Activated CD4-positive, CD25-positive, alpha-beta regulatory T cell treated with anti-CD3 and anti-CD28 coated beads, Interleukin-2, amount 50 U/mL, for 72 hours (primary cell): ENCODE measurements around the gene SGMS1.
"Not testable (repeated sequence)": the region's sequence is repeated elsewhere in the genome, so short reads cannot be mapped to it uniquely, and the experiment has no call there.

ENCODE experiments used
- DNase-seq: peaks from one replicate; pipeline ENCODE4 v3.0.0; 2021

Gene SGMS1

GRCh38 chr10:50623663-50624412 is at the start of gene SGMS1:
Gene SGMS1 (minus strand): TSS chr10:50623956. CDS start chr10:50344114, 279,842 bp downstream.
- DNase-seq: peak; percentile 79

DNA sequence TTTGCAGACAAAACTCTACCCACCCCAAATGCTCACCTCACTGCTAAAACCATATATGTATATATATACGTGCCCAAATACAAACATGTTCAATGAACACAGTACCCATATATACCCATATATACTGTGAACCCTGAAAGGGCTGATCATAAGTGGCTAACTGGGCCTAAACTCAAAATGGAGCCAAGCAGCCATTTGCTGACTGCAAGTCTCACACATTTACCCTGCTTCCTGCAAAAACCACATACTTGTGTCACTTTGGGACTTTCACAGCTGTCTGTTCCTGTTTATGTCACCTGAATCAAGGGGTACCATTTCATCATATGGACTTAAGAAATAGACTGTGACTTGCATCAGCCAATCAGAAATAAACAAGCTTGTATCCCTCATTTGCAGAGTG is 48.4 kb upstream of the SGMS1 start:
- DNase-seq: not testable (repeated sequence)

DNA sequence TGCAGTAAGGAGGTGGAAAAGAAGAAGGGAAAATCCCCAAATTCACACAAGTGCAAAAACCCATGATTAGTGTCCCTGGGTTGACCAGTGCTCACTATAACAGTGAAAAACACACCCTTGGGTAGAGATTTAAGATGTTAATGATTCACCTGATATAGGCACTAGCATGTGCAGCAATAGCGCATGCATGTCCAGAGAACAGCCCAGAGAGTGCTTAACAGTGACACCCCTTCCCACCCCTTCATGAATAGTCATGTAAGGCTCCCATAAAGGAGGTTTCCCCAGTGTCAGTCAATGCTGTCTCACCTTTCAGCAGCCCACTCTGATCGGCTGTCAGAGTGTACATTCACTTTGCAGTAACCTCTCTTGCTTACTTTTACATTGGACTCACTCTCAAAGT is 47.9 kb upstream of the SGMS1 start:
- not testable (repeated sequence) for DNase-seq

DNA sequence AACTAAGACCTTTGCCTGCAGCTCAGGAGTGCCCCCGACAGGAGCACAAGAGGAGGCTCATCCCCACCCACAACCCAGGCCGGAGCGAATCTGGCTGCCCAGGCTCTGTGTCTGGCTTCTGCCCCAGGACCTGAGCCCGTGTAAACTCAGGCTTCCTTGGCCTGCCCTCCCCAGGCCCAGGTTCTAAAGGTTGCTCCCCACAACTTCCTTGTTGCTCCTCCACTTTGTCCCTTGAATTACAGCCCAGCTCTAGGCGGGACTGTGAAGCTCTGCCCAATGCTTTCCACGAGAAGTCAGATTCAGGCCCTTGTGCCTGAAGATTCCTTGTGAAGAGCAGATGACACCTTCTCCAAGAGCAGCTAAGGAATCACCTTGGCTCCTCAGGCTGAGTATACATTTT is 46.2 kb upstream of the SGMS1 start:
- not testable (repeated sequence) for DNase-seq

DNA sequence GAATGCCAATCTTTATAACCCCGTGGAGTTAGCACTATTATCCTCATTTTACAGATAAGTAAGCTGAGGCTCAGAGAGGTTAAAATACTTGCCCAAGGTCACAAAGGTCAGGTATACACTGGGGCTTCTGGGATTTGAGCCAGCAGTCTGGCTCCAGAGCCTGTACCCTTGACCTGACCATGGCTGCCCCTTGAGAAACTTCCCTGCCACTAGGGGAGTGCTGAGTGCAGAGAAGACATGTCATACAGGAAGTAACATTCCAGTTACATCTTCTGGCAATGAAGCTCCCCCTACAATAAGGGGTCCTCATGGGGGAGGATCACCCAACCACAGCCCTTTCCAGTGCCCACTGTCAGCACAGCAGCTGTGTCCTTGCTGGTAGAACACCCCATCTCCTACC is 43.6 kb upstream of the SGMS1 start:
- DNase-seq: not testable (repeated sequence)

DNA sequence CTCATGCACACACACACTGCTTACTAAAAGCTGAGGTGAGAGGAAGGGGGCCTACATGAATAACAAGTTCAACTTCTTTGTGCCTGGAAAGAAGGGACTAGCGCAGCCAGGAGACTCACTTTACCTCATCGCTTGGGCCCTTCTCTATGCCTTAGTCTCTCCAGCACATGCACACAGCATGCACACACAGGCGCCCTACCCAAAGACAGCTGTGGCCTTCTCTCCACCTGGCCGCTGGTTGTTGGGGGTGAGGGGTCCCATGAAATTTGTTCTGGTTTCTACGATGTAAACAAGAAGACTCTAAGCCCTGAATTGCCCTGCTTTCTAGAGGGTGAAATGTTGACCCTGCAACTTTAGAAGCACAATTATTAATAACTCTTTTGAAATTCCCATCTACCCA is 38.7 kb upstream of the SGMS1 start:
- not testable (repeated sequence) for DNase-seq

DNA sequence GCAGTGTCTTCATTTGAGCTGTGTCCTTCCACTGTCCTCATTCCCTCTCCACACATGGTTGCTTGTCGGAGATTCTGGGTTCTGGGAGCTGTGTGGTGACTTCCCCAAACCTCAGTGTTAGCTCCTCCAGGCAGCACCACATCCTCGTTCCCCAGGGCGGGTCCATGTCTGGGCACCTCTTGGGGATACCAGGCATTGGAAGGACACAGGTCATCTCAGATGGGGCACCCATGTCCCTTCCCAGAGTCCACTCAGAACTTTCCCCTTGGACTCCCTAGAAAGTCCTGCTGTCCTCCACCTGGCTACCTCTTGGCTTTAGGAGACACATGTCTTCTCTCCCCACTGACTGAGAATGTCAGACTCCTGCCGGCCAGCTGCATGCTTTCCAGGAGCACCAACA is 37.8 kb upstream of the SGMS1 start:
- DNase-seq: not testable (repeated sequence)

DNA sequence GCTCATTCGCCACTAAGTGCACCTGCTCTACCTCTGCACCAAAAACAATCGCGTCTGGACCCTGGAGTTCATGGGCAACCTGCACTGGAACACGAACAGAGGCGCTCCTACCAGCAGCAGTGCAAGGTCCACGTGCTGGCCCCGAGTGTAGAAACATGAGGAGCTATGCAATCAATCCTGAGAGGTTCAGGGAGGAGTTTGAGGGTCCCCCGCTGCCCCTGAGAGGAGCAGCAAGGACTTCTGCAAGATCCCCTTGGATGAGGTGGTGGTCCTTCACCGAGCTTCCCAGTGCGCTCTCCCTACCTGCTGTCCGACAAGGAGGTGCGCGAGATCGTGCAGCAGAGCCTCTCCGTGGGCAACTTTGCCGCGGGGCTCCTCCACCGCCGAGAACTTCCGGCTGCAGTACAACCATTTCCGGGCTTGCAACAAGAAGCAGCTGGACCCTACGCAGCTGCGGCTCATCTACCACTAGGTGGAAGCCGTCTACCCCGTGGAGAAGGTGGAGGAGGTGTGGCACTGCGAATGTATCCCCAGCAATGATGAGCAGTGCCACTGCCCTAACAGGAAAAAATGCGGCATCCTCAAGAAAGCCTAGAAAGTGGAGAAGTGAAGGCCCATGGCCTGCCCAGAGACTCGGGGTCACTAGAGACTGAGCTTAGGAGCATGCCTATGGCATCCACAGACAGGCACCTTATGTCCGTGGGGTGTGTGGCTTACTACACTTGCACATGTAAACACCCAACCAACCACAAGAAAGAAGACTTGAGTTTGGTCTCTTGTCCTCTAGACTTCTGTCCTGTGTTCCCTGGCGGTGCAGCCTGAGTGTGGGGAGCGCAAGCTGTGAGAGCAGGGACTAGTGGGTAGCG is 36.3 kb upstream of the SGMS1 start:
- DNase-seq: peak; percentile 53

- not testable (repeated sequence) for DNase-seq
These were observed 35.5 kb upstream of the SGMS1 start for GRCh38 chr10:50659016-50659864.

DNA sequence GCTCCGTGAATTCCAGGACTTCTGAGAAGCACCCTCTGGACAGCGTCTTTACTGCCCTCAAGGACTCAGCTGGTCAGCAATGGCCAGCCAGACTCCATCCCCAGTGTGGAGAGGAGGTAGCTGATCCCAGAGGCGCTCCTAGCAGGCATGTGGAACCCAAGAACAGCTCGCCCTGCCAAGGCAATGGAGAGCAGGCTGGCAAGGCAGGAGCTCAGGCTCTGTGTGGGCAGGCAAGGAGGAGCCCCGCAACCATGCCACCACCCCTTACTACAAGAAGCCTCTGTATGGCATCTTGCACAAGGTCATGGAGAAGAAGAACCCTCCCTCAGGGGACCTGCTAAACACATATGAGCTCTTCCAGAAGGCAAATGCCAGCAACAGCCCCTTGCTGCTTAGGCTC is 34.4 kb upstream of the SGMS1 start:
- no peak for DNase-seq

DNA sequence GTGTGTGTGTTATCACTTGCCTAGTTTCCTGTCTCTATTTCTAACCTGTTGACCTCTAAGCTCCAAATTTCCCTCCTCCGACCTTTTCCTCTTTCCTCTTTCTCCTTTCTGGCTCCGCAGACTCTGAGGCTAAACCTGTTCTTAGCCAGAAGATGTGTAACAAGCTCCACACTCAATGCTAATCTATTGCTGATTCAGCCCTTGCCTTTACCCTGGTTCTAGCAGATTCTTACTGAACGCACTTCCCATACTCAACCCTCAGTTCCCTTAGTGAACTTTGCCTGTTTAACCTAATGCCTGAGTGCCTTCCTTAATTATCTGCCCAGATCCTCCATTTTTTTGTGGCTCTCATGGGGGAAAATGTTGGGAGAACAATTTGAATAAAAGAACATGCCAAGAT is 30.0 kb upstream of the SGMS1 start:
- DNase-seq: no peak

DNA sequence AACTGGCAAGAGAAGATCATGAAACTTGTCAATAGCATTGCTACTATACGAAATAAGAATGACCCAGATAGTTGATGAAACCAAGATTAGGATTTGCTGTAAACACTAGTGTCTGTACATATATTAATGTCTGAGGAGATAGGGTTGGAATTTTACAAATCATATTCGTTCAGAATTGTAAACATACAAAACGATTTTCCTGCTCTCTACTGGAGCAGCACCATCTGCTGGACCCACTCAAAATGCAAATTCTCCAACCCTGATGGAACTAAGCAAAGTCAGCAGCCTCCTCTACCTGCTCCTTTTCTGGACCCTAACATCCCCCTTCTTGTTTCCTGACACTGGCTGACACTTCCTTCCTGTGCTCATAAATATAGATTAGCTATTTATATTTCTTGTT is 29.4 kb upstream of the SGMS1 start:
- DNase-seq: no peak

DNA sequence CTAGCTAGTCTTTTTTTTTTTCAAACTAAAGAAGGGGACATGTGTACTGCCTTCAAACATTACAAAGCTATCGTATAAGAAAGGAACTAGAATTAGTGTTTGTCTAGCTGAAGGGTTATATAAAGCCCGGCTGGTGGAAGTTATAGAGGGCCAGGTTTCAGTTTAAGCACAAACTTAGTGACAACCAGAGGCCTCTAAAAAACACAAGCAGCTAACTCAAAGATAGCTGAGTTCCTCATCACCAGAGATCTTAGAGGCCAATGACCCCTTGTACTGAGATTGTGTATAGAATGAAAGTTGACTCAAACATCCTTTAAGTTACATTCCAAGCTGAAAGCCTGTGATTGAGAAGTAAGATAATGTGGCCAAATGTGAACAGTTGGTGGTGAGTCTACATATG is 28.1 kb upstream of the SGMS1 start:
- DNase-seq: no peak

DNA sequence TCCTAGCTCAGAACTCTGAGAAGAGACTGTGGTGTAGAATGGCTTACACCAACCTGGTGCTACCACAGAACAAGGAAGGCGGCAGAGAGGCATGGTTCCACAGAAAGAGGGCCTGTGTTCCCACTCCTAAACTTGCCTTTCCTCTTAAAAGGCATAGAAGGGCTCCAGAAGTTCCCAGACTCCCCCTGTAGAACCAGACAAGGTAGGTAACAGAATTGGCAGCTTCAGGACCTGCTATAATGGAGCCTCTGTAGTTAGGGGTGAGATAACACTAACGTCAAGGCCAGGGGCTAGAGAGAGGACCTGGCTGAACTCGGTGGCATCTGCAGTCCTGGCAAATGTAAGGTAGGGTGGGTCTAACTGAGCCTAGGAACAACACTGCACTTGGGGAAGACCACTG is 26.7 kb upstream of the SGMS1 start:
- no peak for DNase-seq

GRCh38 chr10:50648935-50649227 is 25.1 kb upstream of the SGMS1 start:
- no peak for DNase-seq

- DNase-seq: no peak
These were observed 24.6 kb upstream of the SGMS1 start for GRCh38 chr10:50648089-50648934.

GRCh38 chr10:50647350-50647749 is 23.6 kb upstream of the SGMS1 start:
- DNase-seq: not testable (repeated sequence)

DNA sequence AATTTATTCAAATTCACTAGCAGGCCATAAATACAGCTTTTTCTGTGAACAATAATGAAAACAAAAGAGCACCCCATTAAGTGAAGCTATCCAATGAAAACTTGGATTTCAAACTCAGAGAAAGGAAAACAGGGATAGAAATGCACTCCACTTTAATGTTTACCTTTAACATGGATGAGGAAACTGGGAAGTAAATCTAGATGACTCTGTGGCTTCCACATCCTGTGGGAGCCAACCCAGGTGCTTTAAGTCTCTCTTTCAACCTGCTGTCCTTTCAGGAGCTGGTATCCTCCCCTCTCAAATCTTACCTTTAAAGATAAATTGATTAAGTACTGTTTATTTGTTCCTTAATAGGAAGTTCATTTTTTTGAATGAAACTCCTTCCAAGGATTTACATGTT is 21.5 kb upstream of the SGMS1 start:
- DNase-seq: no peak

DNA sequence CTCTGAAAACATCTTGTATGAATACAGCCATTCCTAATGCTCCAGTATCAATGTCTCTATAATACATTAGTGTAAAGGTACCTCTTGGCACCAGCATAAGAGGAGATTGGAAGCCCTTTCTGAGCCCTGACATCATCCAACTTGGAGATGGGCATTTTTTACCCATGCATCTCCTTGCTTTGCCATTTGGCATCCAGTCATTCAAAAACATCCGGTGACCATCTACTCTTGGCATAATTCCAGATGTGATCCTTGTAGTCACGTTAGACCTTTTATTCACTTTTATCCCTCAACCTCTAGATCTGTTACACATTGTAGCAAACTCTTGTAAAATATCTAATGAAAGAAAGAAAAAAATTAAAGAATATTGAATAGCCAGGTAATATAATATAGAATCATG is 17.9 kb upstream of the SGMS1 start:
- DNase-seq: no peak

GRCh38 chr10:50640238-50640637 is 16.5 kb upstream of the SGMS1 start:
- DNase-seq: no peak

DNA sequence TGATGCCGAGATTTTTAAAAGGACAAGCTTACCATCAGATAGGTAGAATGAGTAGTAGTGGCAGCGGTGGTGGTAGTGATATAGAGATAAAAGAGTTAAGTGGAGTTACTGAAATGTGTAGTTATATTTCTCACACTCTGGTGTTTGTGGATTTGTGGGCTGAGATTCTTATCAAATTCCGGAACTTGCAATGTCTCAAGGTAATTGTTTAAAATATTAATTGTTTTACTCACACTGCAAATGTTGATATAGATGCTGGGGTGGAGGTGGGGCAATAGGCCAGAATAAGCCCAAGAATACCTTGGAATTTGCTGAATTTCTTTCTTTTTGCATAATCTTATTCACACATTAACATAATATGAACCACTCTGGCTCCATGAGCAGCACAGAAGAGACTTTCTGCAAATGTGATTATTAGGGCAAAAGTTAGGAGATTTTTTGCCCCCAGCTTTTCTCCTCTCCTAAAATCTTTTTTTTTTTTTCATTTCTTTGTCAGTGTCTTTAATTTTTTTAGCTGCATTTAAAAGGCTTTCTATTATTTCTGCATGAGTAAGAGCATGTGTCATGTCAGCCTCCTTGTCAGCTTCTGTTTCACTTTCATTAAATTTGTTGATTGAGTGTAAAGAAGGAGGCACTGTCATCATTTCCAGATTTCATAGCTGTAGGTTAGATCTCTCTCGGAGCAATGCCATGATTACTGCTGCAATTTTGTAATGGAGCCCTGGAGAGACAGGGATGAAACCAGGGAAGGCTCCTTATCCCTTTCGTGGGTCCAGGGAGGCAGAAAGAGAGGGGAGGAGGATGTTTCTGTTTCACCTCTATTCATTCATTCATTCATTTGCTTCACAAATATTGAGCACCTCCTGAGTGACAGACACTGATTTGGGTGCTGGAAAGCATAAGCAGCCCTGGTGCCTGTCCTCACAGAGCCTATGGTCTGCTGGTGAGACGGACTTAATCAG is 13.1 kb upstream of the SGMS1 start:
- DNase-seq: no peak
